HepG2 (cell line): ENCODE results near the gene HOXC9. TPM values are rescaled to one million over a fixed set of nuclear protein-coding genes. Genes with fewer than 3 reads are reported as not detected.

Experiments used
- ATAC-seq: fragments of 200-7000 bp; cut with Tn5 transposase; 3 replicates; pipeline ENCODE4 v1.9.1; 2020; ENCODE audit warnings: mild to moderate bottlenecking, moderate library complexity
- BruUV-seq: library from RNA; stranded (reverse); fragments of 400-500 nt; replicated peaks from 2 replicates; lab custom pipeline; 2021; lab: Mats Ljungman, UMichigan
- CTCF ChIA-PET: fragments of 300-600 bp; formaldehyde crosslinking; extraction: SDS; loops from one replicate; lab custom pipeline; 2021; ENCODE audit warnings: low total read pairs, inconsistent platforms, low intra/inter-chr PET ratio; lab: Yijun Ruan, JAX
- POLR2A ChIA-PET: fragments of 350-600 bp; sonication (Branson Sonifier 250); formaldehyde crosslinking; loops from one replicate; lab custom pipeline; 2020; ENCODE audit warnings: antibody characterized with exemption, inconsistent platforms; lab: Yijun Ruan, JAX
- DNase-seq: peaks from one replicate; pipeline ENCODE4 v3.0.0-alpha.2; 2015; ENCODE audit warnings: low spot score
- FAIRE-seq: peaks from 3 replicates; lab custom pipeline; 2011; peaks lifted over from hg19 to GRCh38; lab: Jason Lieb, UNC
- H2AFZ ChIP-seq: one replicate; pipeline ENCODE4 v1.6.1; 2011; ENCODE audit warnings: low read length, inconsistent platforms
- H3K27ac ChIP-seq: fragments of 300-600 bp; 3 replicates; pipeline ENCODE4 v1.8.0; 2011; ENCODE audit warnings: mixed run types, mild to moderate bottlenecking, mixed read lengths, low read length, inconsistent platforms; ENCODE audit not compliant: insufficient read depth; ENCODE audit errors: extremely low read length
- H3K27me3 ChIP-seq, 2 experiments: fragments of 200-600 bp in 1 of 2; 2 replicates in 1 of 2; 3 replicates in 1 of 2; pipeline versions ENCODE4 v1.6.0 to v1.8.0; 2011; ENCODE audit warnings: low read length in 2 of 2, mild to moderate bottlenecking in 2 of 2, moderate library complexity in 2 of 2, inconsistent platforms in 1 of 2; ENCODE audit not compliant: insufficient read depth in 2 of 2, control insufficient read depth in 1 of 2
- H3K36me3 ChIP-seq, 2 experiments: fragments of 200-600 bp in 1 of 2; replicated peaks in 1 of 2; 2 replicates in 1 of 2; 3 replicates in 1 of 2; pipeline versions ENCODE4 v1.5.1 to v1.8.0; 2011; ENCODE audit warnings: low read length in 2 of 2, inconsistent platforms in 1 of 2; ENCODE audit not compliant: insufficient read depth in 2 of 2, control insufficient read depth in 1 of 2
- H3K4me1 ChIP-seq: 2 replicates; pipeline ENCODE4 v1.5.1; 2012; ENCODE audit warnings: low read length, inconsistent platforms; ENCODE audit not compliant: insufficient read depth
- H3K4me2 ChIP-seq: 2 replicates; pipeline ENCODE4 v1.6.0; 2011; ENCODE audit warnings: low read depth, low read length, inconsistent platforms
- H3K4me3 ChIP-seq, 3 experiments: fragments of 200-600 bp in 1 of 3; sonication (generic), shearing (Covaris generic) in 1 of 3; replicated peaks in 1 of 3; 2 replicates each; pipeline ENCODE4 v1.5.1; 2011 to 2016; ENCODE audit warnings: low read length in 3 of 3, inconsistent platforms in 2 of 3, low read depth in 2 of 3, mild to moderate bottlenecking in 2 of 3, control low read depth in 1 of 3, mixed read lengths in 1 of 3; ENCODE audit not compliant: insufficient read depth in 1 of 3
- H3K79me2 ChIP-seq: one replicate; pipeline ENCODE4 v1.6.1; 2011; ENCODE audit warnings: low read length, inconsistent platforms; ENCODE audit not compliant: insufficient read depth
- H3K9ac ChIP-seq: 2 replicates; pipeline ENCODE4 v1.6.0; 2011; ENCODE audit warnings: mild to moderate bottlenecking, low read depth, low read length, inconsistent platforms; ENCODE audit not compliant: insufficient read depth
- H3K9me3 ChIP-seq: 2 replicates; pipeline ENCODE4 v1.5.1; 2012; ENCODE audit warnings: mild to moderate bottlenecking, low read length
- H4K20me1 ChIP-seq: 2 replicates; pipeline ENCODE4 v1.6.0; 2011; ENCODE audit warnings: inconsistent platforms, mild to moderate bottlenecking, low read length, moderate library complexity; ENCODE audit not compliant: insufficient read depth
- BHLHE40 ChIP-seq: IDR thresholded peaks from 2 replicates; pipeline ENCODE4 v1.6.1; 2011; ENCODE audit warnings: low read length, improper control_type of control experiment
- CTCF ChIP-seq: sonication (generic); formaldehyde crosslinking; IDR thresholded peaks from 2 replicates; pipeline ENCODE4 v1.5.0; 2020; ENCODE audit warnings: mild to moderate bottlenecking, missing genetic modification reagents, moderate library complexity
- HNRNPLL ChIP-seq: fragments of 200-400 bp; formaldehyde crosslinking; IDR thresholded peaks from 2 replicates; pipeline ENCODE4 v1.6.1; 2017; ENCODE audit warnings: mild to moderate bottlenecking, low read depth, low read length; ENCODE audit not compliant: poor library complexity, severe bottlenecking
- KDM3A ChIP-seq: IDR thresholded peaks from 2 replicates; pipeline ENCODE4 v1.6.1; 2018; ENCODE audit warnings: low read depth, missing compliant biosample characterization
- STAG1 ChIP-seq: sonication (generic); formaldehyde crosslinking; IDR thresholded peaks from 2 replicates; pipeline ENCODE4 v1.4.0; 2020; ENCODE audit warnings: missing genetic modification reagents
- ZBTB38 ChIP-seq: sonication (generic); formaldehyde crosslinking; IDR thresholded peaks from 2 replicates; pipeline ENCODE4 v1.5.1; 2020; ENCODE audit warnings: mild to moderate bottlenecking, missing genetic modification reagents
- ZMAT3 ChIP-seq: sonication (generic); formaldehyde crosslinking; conservative IDR thresholded peaks from 2 replicates; pipeline ENCODE4 v1.7.0; 2021; ENCODE audit warnings: missing genetic modification reagents
- ZNF34 ChIP-seq: sonication (generic); formaldehyde crosslinking; IDR thresholded peaks from 2 replicates; pipeline ENCODE4 v1.4.0; 2020; ENCODE audit warnings: mild to moderate bottlenecking, missing genetic modification reagents, borderline replicate concordance
- ZNF501 ChIP-seq: sonication (generic); formaldehyde crosslinking; IDR thresholded peaks from 2 replicates; pipeline ENCODE4 v1.5.1; 2020; ENCODE audit warnings: mild to moderate bottlenecking, moderate library complexity, missing genetic modification reagents
- ZNF775 ChIP-seq: sonication (generic); formaldehyde crosslinking; IDR thresholded peaks from 2 replicates; pipeline ENCODE4 v1.4.0; 2020; ENCODE audit warnings: missing genetic modification reagents, mild to moderate bottlenecking, moderate library complexity, borderline replicate concordance
- ZNF777 ChIP-seq: sonication (generic); formaldehyde crosslinking; IDR thresholded peaks from 2 replicates; pipeline ENCODE4 v1.4.0; 2020; ENCODE audit warnings: missing genetic modification reagents
- ZNF782 ChIP-seq: sonication (generic); formaldehyde crosslinking; IDR thresholded peaks from 2 replicates; pipeline ENCODE4 v1.4.0; 2020; ENCODE audit warnings: missing genetic modification reagents, mild to moderate bottlenecking, borderline replicate concordance
- ZNF790 ChIP-seq: sonication (generic); formaldehyde crosslinking; IDR thresholded peaks from 2 replicates; pipeline ENCODE4 v1.8.0; 2022; ENCODE audit warnings: missing genetic modification reagents, mild to moderate bottlenecking, borderline replicate concordance
- ZSCAN31 ChIP-seq: sonication (generic); formaldehyde crosslinking; IDR thresholded peaks from 2 replicates; pipeline ENCODE4 v1.5.0; 2020; ENCODE audit warnings: low read depth, mild to moderate bottlenecking, missing genetic modification reagents
- WGBS: methylation state at CpG from one replicate; pipeline ENCODE4 v1.1.6; 2017; ENCODE audit warnings: low lambda C conversion rate; 5-methylcytosine and 5-hydroxymethylcytosine counted together
- in situ Hi-C: cut with HindIII; loops from 2 replicates; pipeline ENCODE4 v1.10.0; 2017; ENCODE audit warnings: low pct_unique_long_range_greater_than_20kb; ENCODE audit not compliant: extremely low pct_ligation_motif_present
- intact Hi-C: fragments of 100-400 bp; cut with micrococcal nuclease; formaldehyde crosslinking; loops from one replicate; pipeline ENCODE4 v1.10.0; 2022; ENCODE audit not compliant: unreplicated experiment
- polyA plus RNA-seq, 8 experiments: library from polyadenylated mRNA; depleted of rRNA in 3 of 8; stranded (reverse) in 7 of 8; unstranded in 1 of 8; fragments of >200 nt; fragmentation: Illumina TruSeq in 4 of 8; extraction: Trizol in 4 of 8; gene quantifications; 2 replicates each; pipeline versions ENCODE4 v1.2.1 to v1.2.3, GENCODE V29; 2011 to 2016; ENCODE audit warnings: low read depth in 4 of 8, missing spikeins in 1 of 8, mixed read lengths in 1 of 8; ENCODE audit not compliant: insufficient read depth in 1 of 8
- total RNA-seq, 5 experiments: library from RNA; depleted of rRNA; stranded (reverse); fragments of >200 nt; fragmentation: Illumina TruSeq; extraction: Trizol; gene quantifications; 2 replicates each; pipeline ENCODE4 v1.2.3, GENCODE V29; 2016; ENCODE audit warnings: low read depth in 1 of 5
- TF ChIP-seq, protein P1 (sequence below): sonication (generic); formaldehyde crosslinking; IDR thresholded peaks from 2 replicates; pipeline ENCODE4 v1.8.0; 2022; ENCODE audit warnings: missing genetic modification reagents, mild to moderate bottlenecking, inconsistent platforms, borderline replicate concordance
- TF ChIP-seq, protein P2 (sequence below), 2 experiments: fragments of 450-650 bp in 1 of 2; sonication (generic) in 1 of 2; formaldehyde crosslinking; IDR thresholded peaks; 2 replicates each; pipeline versions ENCODE4 v1.5.0 to v1.8.0; 2020 to 2022; ENCODE audit warnings: mild to moderate bottlenecking in 1 of 2, missing genetic modification reagents in 1 of 2
- TF ChIP-seq, protein P3 (sequence below): sonication (generic); formaldehyde crosslinking; IDR thresholded peaks from 2 replicates; pipeline ENCODE4 v1.4.0; 2020; ENCODE audit warnings: missing genetic modification reagents

The HOXC9 gene
- total and polyA plus RNA-seq, 2 of the 13 experiments (the other 11 are each of a cell fraction or from before 2014, with no cell fraction given), result 0.11 to 1.1 TPM

- TF ChIP-seq ZNF501 (CRISPR knock-in tag) (peak; percentile 47; the same call in 1 of the 2 replicates), HNRNPLL (peak; percentile 45), ZMAT3 (no peak), ZNF34 (no peak), ZNF777 (CRISPR knock-in tag) (peak; percentile 53; the same call in 1 of the 2 replicates), STAG1 (CRISPR knock-in tag) (peak; percentile 75), ZNF790 (no peak), CTCF (peak; percentile 64)
- TF ChIP-seq, all 625 proteins: peak for 23
Measured at GRCh38 chr12:53961025-53961761, 38.8 kb upstream of the HOXC9 start (continued).

- no peak overlapping the region for H3K4me3 ChIP-seq
- CTCF ChIA-PET, result no interaction called here
- H4K20me1 ChIP-seq, result 0 out of 2 replicates have a peak, but pooled peaks cover 2% of the 10 kb centered on the region
- no TSS peak for BruUV-seq
- FAIRE-seq (no peak), ATAC-seq (no peak), DNase-seq (no peak)
- no peaks in the 10 kb centered on the region for H3K36me3 ChIP-seq
- no peaks in the 10 kb centered on the region for H3K4me1 ChIP-seq
- no peaks in the 10 kb centered on the region for H3K79me2 ChIP-seq
- H3K9me3 ChIP-seq, result no peaks in the 10 kb centered on the region
- intact Hi-C loops, result no loop called here
- no peak overlapping the region for H2AFZ ChIP-seq
- no peak overlapping the region for H3K27ac ChIP-seq
- H3K9ac ChIP-seq, result no peak overlapping the region
- in situ Hi-C loops, result no loop called here
- WGBS, result 68% methylated on average over 7 of the region's 7 CpGs
- H3K4me2 ChIP-seq, result no peak overlapping the region
- H3K27me3 ChIP-seq, result peaks cover 17 to 96% of the 10 kb centered on the region in 2 experiments
- POLR2A ChIA-PET, result no interaction called here
- TF ChIP-seq, protein P1, sequence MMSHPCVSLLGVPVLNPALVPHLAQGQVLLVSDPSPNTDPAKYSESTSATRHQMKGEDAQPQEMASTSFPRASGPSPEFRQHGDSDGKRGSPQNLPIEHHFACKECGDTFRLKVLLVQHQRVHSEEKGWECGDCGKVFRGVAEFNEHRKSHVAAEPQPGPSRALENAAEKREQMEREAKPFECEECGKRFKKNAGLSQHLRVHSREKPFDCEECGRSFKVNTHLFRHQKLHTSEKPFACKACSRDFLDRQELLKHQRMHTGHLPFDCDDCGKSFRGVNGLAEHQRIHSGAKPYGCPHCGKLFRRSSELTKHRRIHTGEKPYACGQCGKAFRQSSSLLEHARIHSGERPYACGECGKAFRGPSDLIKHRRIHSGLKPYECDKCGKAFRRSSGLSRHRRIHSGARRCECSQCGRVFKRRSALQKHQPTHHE, result no peak
- TF ChIP-seq, protein P2, sequence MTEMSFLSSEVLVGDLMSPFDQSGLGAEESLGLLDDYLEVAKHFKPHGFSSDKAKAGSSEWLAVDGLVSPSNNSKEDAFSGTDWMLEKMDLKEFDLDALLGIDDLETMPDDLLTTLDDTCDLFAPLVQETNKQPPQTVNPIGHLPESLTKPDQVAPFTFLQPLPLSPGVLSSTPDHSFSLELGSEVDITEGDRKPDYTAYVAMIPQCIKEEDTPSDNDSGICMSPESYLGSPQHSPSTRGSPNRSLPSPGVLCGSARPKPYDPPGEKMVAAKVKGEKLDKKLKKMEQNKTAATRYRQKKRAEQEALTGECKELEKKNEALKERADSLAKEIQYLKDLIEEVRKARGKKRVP (CRISPR knock-in tag; IDR thresholded peaks at IDR 0.05), result no peak
- TF ChIP-seq ZSCAN31 (CRISPR knock-in tag) (no peak), ZNF775 (CRISPR knock-in tag) (no peak), ZBTB38 (CRISPR knock-in tag) (no peak), ZNF782 (CRISPR knock-in tag) (no peak), BHLHE40 (no peak), KDM3A (CRISPR knock-in tag) (no peak)
- TF ChIP-seq, protein P3, sequence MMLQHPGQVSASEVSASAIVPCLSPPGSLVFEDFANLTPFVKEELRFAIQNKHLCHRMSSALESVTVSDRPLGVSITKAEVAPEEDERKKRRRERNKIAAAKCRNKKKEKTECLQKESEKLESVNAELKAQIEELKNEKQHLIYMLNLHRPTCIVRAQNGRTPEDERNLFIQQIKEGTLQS (CRISPR knock-in tag), result no peak
Measured at GRCh38 chr12:53963005-53963404, 37.0 kb upstream of the HOXC9 start.
